B cell (primary cell): ENCODE measurements around the gene UHRF1. TPM values are rescaled to one million over a fixed set of nuclear protein-coding genes. Genes with fewer than 3 reads are reported as not detected.

Experiments
- ATAC-seq: fragments of 200-7000 bp; cut with Tn5 transposase; one replicate; pipeline ENCODE4 v1.10.0; 2021; ENCODE audit warnings: low read depth, mild to moderate bottlenecking, moderate number of reproducible peaks, moderate library complexity
- CTCF ChIA-PET: fragments of 350-600 bp; sonication (Branson Sonifier 250); formaldehyde crosslinking; loops from one replicate; lab custom pipeline; 2021; ENCODE audit warnings: antibody characterized with exemption, inconsistent platforms; lab: Charles Lee
- POLR2A ChIA-PET: fragments of 350-600 bp; sonication (Branson Sonifier 250); formaldehyde crosslinking; loops from one replicate; lab custom pipeline; 2021; ENCODE audit warnings: antibody characterized with exemption; lab: Charles Lee
- DNase-seq: peaks from one replicate; pipeline ENCODE4 v3.0.0; 2013
- H2AFZ ChIP-seq: 2 replicates; pipeline ENCODE4 v1.6.1; 2012; ENCODE audit warnings: mild to moderate bottlenecking, low read depth, low read length; ENCODE audit not compliant: insufficient read depth, poor library complexity, severe bottlenecking
- H3K27ac ChIP-seq, 2 donors: 1 replicate in 1 of 2; 2 replicates in 1 of 2; pipeline ENCODE4 v1.5.1; 2012 to 2013; ENCODE audit warnings: low read length in 2 of 2, mild to moderate bottlenecking in 2 of 2, moderate library complexity in 1 of 2
- H3K27me3 ChIP-seq, 4 experiments: fragments of 200-600 bp in 1 of 4; sonication (generic) in 1 of 4; replicated peaks in 1 of 4; 1 replicate in 2 of 4; 2 replicates in 2 of 4; pipeline versions ENCODE4 v1.6.1 to v1.7.0; 2013 to 2016; ENCODE audit warnings: low read length in 3 of 4, mild to moderate bottlenecking in 2 of 4, mixed read lengths in 1 of 4, moderate library complexity in 1 of 4; ENCODE audit not compliant: insufficient read depth in 4 of 4, control insufficient read depth in 3 of 4; ENCODE audit errors: control extremely low read depth in 1 of 4
- H3K36me3 ChIP-seq, 2 experiments: replicated peaks in 1 of 2; 1 replicate in 1 of 2; 2 replicates in 1 of 2; pipeline versions ENCODE4 v1.6.1 to v1.7.1; 2013; ENCODE audit warnings: low read length in 1 of 2; ENCODE audit not compliant: insufficient read depth in 2 of 2, control insufficient read depth in 1 of 2; ENCODE audit errors: control extremely low read depth in 1 of 2, extremely low read depth in 1 of 2
- H3K4me1 ChIP-seq, 2 donors: fragments of 200-600 bp in 1 of 2; sonication (generic) in 1 of 2; 1 replicate in 1 of 2; 2 replicates in 1 of 2; pipeline versions ENCODE4 v1.5.1 to v1.6.1; 2013 to 2017; ENCODE audit warnings: low read length in 2 of 2; ENCODE audit not compliant: control insufficient read depth in 2 of 2, insufficient read depth in 2 of 2
- H3K4me2 ChIP-seq: replicated peaks from 2 replicates; pipeline ENCODE3; 2012; ENCODE audit warnings: mild to moderate bottlenecking, low read depth, low read length; ENCODE audit not compliant: poor library complexity, severe bottlenecking
- H3K4me3 ChIP-seq, 5 experiments: fragments of 200-600 bp in 1 of 5; sonication (generic) in 1 of 5; 1 replicate in 3 of 5; 2 replicates in 2 of 5; pipeline versions ENCODE4 v1.5.1 to v1.7.0; 2011 to 2016; ENCODE audit warnings: low read length in 4 of 5, mild to moderate bottlenecking in 4 of 5, low read depth in 2 of 5, control low read depth in 1 of 5, moderate library complexity in 1 of 5; ENCODE audit not compliant: insufficient read depth in 1 of 5; ENCODE audit errors: control extremely low read depth in 1 of 5, extremely low read depth in 1 of 5
- H3K79me2 ChIP-seq: fragments of 200-600 bp; sonication (generic); one replicate; pipeline ENCODE4 v1.6.0; 2016; ENCODE audit warnings: low read length; ENCODE audit not compliant: control insufficient read depth, insufficient read depth
- H3K9ac ChIP-seq: fragments of 200-600 bp; sonication (generic); 2 replicates; pipeline ENCODE4 v1.6.1; 2017; ENCODE audit warnings: mild to moderate bottlenecking, low read length, moderate library complexity
- H3K9me3 ChIP-seq, 3 donors: one replicate each; pipeline versions ENCODE4 v1.6.1 to v1.7.1; 2013; ENCODE audit warnings: low read length in 2 of 3; ENCODE audit not compliant: control insufficient read depth in 2 of 3, insufficient read depth in 1 of 3; ENCODE audit errors: control extremely low read depth in 1 of 3
- H4K20me1 ChIP-seq: 2 replicates; pipeline ENCODE4 v1.6.0; 2012; ENCODE audit warnings: mild to moderate bottlenecking, low read length; ENCODE audit not compliant: insufficient read depth, control insufficient read depth, poor library complexity, severe bottlenecking
- H3K27ac Mint-ChIP-seq: one replicate; pipeline ENCODE4 v1.8.0; 2021; ENCODE audit warnings: mixed read lengths
- H3K27me3 Mint-ChIP-seq: one replicate; pipeline ENCODE4 v1.8.0; 2021; ENCODE audit warnings: mixed read lengths
- H3K4me1 Mint-ChIP-seq: one replicate; pipeline ENCODE4 v1.8.0; 2021; ENCODE audit warnings: mixed read lengths
- H3K4me3 Mint-ChIP-seq: one replicate; pipeline ENCODE4 v1.8.0; 2021; ENCODE audit warnings: mixed read lengths
- H3K9me3 Mint-ChIP-seq: one replicate; pipeline ENCODE4 v1.8.0; 2022; ENCODE audit warnings: mixed read lengths; ENCODE audit not compliant: insufficient read depth
- EZH2 ChIP-seq: IDR thresholded peaks from 2 replicates; pipeline ENCODE4 v1.6.1; 2012; ENCODE audit warnings: borderline replicate concordance, low read depth, mild to moderate bottlenecking, moderate library complexity, low read length; ENCODE audit not compliant: insufficient read depth, poor library complexity, severe bottlenecking
- WGBS: methylation state at CpG from one replicate; pipeline ENCODE4 v1.1.5; 2013; ENCODE audit warnings: missing lambda C conversion rate; ENCODE audit not compliant: insufficient coverage; 5-methylcytosine and 5-hydroxymethylcytosine counted together
- intact Hi-C: fragments of 100-400 bp; cut with micrococcal nuclease; formaldehyde crosslinking; loops from one replicate; pipeline ENCODE4 v1.10.0; 2022
- polyA plus RNA-seq: library from polyadenylated mRNA; depleted of rRNA; stranded (reverse); fragments of >200 nt; gene quantifications from 2 replicates; pipeline ENCODE4 v1.2.3, GENCODE V29; 2012
- total RNA-seq, 2 donors: library from RNA; stranded (reverse); fragments of 120-200 nt in 1 of 2; gene quantifications; 1 replicate in 1 of 2; 2 replicates in 1 of 2; pipeline versions ENCODE4 v1.2.3 to v1.2.4, GENCODE V29; 2013 to 2022
- TF ChIP-seq, protein P1 (sequence below): fragments of 200-600 bp; IDR thresholded peaks from one replicate; pipeline ENCODE4 v1.8.0; 2022; ENCODE audit warnings: antibody characterized with exemption, mild to moderate bottlenecking

UHRF1 gene
- total and polyA plus RNA-seq, 2 donors (not counting 1 experiment from before 2014, with no cell fraction given): 0.32 to 0.55 TPM

DNA sequence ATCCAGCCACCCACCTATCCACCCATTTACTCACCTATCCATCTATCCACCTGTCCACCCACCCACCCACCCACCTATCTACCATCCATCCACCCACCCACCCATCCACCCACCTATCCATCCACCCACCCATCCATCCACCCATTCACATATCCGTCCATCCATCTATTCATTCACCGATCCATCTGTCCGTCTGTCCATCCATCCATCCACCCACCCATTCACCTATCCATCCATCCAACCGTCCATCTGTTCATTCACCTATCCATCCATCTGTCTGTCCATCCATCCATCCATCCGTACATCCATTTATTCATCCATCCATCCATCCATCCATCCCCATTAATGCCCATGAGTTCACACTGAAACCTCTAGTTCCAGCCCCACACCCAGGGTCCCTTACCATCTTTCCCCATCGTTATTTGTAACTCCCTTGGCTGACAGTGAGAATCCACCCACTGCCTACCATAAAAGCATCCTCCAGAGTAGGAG lies 90.9 kb downstream of the UHRF1 start:
- no peak overlapping the region for H2AFZ ChIP-seq
- POLR2A ChIA-PET: no interaction called here
- H3K4me3 Mint-ChIP-seq: no peak overlapping the region
- WGBS: 96% methylated on average over 6 of the region's 6 CpGs
- CTCF ChIA-PET: interaction anchor here (2.7 to 3.8 kb wide), 2 partner anchors 30 to 190 kb away, joined by 10 to 29 read pairs; no protein-coding TSS in a partner anchor
- H3K4me3 ChIP-seq: no peak overlapping the region
- no peak overlapping the region for H3K27ac Mint-ChIP-seq
- intact Hi-C loops: no loop called here
- H3K4me1 Mint-ChIP-seq: peaks cover 13% of the 10 kb centered on the region
- TF ChIP-seq EZH2: no peak
- TF ChIP-seq, protein P1, sequence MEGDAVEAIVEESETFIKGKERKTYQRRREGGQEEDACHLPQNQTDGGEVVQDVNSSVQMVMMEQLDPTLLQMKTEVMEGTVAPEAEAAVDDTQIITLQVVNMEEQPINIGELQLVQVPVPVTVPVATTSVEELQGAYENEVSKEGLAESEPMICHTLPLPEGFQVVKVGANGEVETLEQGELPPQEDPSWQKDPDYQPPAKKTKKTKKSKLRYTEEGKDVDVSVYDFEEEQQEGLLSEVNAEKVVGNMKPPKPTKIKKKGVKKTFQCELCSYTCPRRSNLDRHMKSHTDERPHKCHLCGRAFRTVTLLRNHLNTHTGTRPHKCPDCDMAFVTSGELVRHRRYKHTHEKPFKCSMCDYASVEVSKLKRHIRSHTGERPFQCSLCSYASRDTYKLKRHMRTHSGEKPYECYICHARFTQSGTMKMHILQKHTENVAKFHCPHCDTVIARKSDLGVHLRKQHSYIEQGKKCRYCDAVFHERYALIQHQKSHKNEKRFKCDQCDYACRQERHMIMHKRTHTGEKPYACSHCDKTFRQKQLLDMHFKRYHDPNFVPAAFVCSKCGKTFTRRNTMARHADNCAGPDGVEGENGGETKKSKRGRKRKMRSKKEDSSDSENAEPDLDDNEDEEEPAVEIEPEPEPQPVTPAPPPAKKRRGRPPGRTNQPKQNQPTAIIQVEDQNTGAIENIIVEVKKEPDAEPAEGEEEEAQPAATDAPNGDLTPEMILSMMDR: no peak
- H3K9me3 Mint-ChIP-seq: no peaks in the 10 kb centered on the region
- H3K9me3 ChIP-seq: no peaks in the 10 kb centered on the region
- H4K20me1 ChIP-seq: peaks cover 67% of the 10 kb centered on the region
- DNase-seq (no peak), ATAC-seq (no peak)
- peaks cover 91% of the 10 kb centered on the region for H3K79me2 ChIP-seq
- H3K27me3 Mint-ChIP-seq: no peaks in the 10 kb centered on the region
- no peaks in the 10 kb centered on the region for H3K4me1 ChIP-seq
- H3K9ac ChIP-seq: no peak overlapping the region
- no peak overlapping the region for H3K27ac ChIP-seq
- H3K27me3 ChIP-seq: no peaks in the 10 kb centered on the region
- peaks cover 0 to 4% of the 10 kb centered on the region in 2 experiments for H3K36me3 ChIP-seq
- H3K4me2 ChIP-seq: no peak overlapping the region

DNA sequence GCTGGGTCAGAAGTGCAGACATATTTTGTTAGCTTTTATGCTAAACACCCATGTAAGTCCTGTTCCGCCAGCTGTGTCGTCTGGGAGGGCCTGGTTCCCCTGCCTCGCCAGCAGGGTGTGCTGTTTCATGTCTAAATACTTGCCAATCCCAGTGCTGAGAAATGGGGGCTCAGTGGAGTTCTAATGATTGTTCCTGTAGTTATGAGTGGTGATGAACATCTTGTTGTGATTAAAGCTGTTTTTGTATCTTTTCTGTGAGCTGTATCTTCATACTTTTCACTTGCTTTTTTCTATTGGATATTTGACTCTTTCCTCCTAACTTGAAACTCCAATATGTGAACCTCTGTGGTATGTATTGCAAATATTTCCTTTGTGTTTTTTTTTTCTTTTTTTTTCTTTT lies 92.3 kb downstream of the UHRF1 start:
- peak; percentile 61 for ATAC-seq
- 70% methylated on average over 3 of the region's 3 CpGs for WGBS

More for the DNA sequence above, 92.3 kb downstream of the UHRF1 start:
- TF ChIP-seq, protein P1: peak; percentile 70
- no peak for TF ChIP-seq EZH2
- H3K4me1 Mint-ChIP-seq: peaks cover 13% of the 10 kb centered on the region
- H3K9me3 Mint-ChIP-seq: no peaks in the 10 kb centered on the region
- no peaks in the 10 kb centered on the region for H3K9me3 ChIP-seq
- H3K4me1 ChIP-seq: no peaks in the 10 kb centered on the region
- H3K4me2 ChIP-seq: no peak overlapping the region
- ChIA-PET POLR2A (no interaction called here), CTCF (interaction anchor here (0.7 to 3.8 kb wide), 11 partner anchors 13 to 310 kb away, joined by 3 to 29 read pairs (median 4); partner anchors contain the start of gene KDM4B)
- peak; percentile 56 for DNase-seq
- H2AFZ ChIP-seq: no peak overlapping the region
- no peaks in the 10 kb centered on the region for H3K27me3 ChIP-seq
- H3K36me3 ChIP-seq: peaks cover 0 to 3% of the 10 kb centered on the region in 2 experiments
- H3K79me2 ChIP-seq: peaks cover 96% of the 10 kb centered on the region
- H3K4me3 ChIP-seq: no peak overlapping the region
- H4K20me1 ChIP-seq: peaks cover 79% of the 10 kb centered on the region
- no peak overlapping the region for H3K27ac ChIP-seq
- intact Hi-C loops: no loop called here
- no peak overlapping the region for H3K9ac ChIP-seq
- no peaks in the 10 kb centered on the region for H3K27me3 Mint-ChIP-seq
- H3K4me3 Mint-ChIP-seq: no peak overlapping the region
- no peak overlapping the region for H3K27ac Mint-ChIP-seq
